ENCODE results near the gene HRG.

Gene HRG

GRCh38 chr3:186638259-186638658 is 27.6 kb upstream of the HRG start:
- no peak for DNase-seq (ENCODE audit: low read depth, low spot score)

- DNase-seq (ENCODE audit: low read depth, low spot score): no peak
These were observed 25.9 kb upstream of the HRG start, which contains the start of gene FETUB for GRCh38 chr3:186639778-186640472. Gene FETUB, plus strand, starts transcription at chr3:186640399. Its CDS starts 62 bp downstream, at chr3:186640461.

GRCh38 chr3:186640473-186640818 is 25.4 kb upstream of the HRG start:
- no peak for DNase-seq (ENCODE audit: low read depth, low spot score)

- DNase-seq (ENCODE audit: low read depth, low spot score): no peak
These were observed 24.9 kb upstream of the HRG start for GRCh38 chr3:186640929-186641328.

GRCh38 chr3:186642014-186642413 is 23.8 kb upstream of the HRG start:
- no peak for DNase-seq (ENCODE audit: low read depth, low spot score)

GRCh38 chr3:186643493-186643892 is 22.3 kb upstream of the HRG start:
- no peak for DNase-seq (ENCODE audit: low read depth, low spot score)

- no peak for DNase-seq (ENCODE audit: low read depth, low spot score)
These were observed 21.1 kb upstream of the HRG start for GRCh38 chr3:186644683-186645082.

GRCh38 chr3:186646106-186646505 is 19.7 kb upstream of the HRG start:
- DNase-seq (ENCODE audit: low read depth, low spot score): no peak

GRCh38 chr3:186646841-186647240 is 19.0 kb upstream of the HRG start:
- DNase-seq (ENCODE audit: low read depth, low spot score): no peak

GRCh38 chr3:186648851-186649250 is 17.0 kb upstream of the HRG start:
- DNase-seq (ENCODE audit: low read depth, low spot score): no peak

- DNase-seq (ENCODE audit: low read depth, low spot score): no peak
These were observed 14.1 kb upstream of the HRG start for GRCh38 chr3:186651678-186652215.

GRCh38 chr3:186653080-186653707 is 12.6 kb upstream of the HRG start:
- no peak for DNase-seq (ENCODE audit: low read depth, low spot score)

GRCh38 chr3:186653984-186654383 is 11.8 kb upstream of the HRG start:
- DNase-seq (ENCODE audit: low read depth, low spot score): no peak

GRCh38 chr3:186663361-186664118 is 2.3 kb upstream of the HRG start:
- no peak for DNase-seq (ENCODE audit: low read depth, low spot score)

GRCh38 chr3:186664119-186664495 is 1.7 kb upstream of the HRG start:
- no peak for DNase-seq (ENCODE audit: low read depth, low spot score)

GRCh38 chr3:186664506-186664905 is 1.3 kb upstream of the HRG start:
- no peak for DNase-seq (ENCODE audit: low read depth, low spot score)

- no peak for DNase-seq (ENCODE audit: low read depth, low spot score)
These were observed 2.6 kb downstream of the HRG start for GRCh38 chr3:186668426-186668825.

- no peak for DNase-seq (ENCODE audit: low read depth, low spot score)
These were observed 3.7 kb downstream of the HRG start for GRCh38 chr3:186669378-186670084.

- DNase-seq (ENCODE audit: low read depth, low spot score): no peak
These were observed 4.3 kb downstream of the HRG start for GRCh38 chr3:186670155-186670554.

GRCh38 chr3:186671051-186671450 is 5.2 kb downstream of the HRG start:
- no peak for DNase-seq (ENCODE audit: low read depth, low spot score)

- DNase-seq (ENCODE audit: low read depth, low spot score): no peak
These were observed 12.8 kb downstream of the HRG start for GRCh38 chr3:186678604-186679003.

- no peak for DNase-seq (ENCODE audit: low read depth, low spot score)
These were observed 13.3 kb downstream of the HRG start for GRCh38 chr3:186679151-186679550.

Data from brain pericyte (primary cell).